ENCODE data around the gene TMEM176A.

GRCh38 chr7:150780292-150780691 lies 20.3 kb upstream of the TMEM176A start:
- TF ChIP-seq CTCF (IDR thresholded peaks at IDR 0.05; ENCODE audit: low read depth, low read length) = no peak
- TF ChIP-seq POLR2A (IDR thresholded peaks at IDR 0.05; ENCODE audit: extremely low read depth, insufficient read length) = no peak

All from NB4 (cell line).